Activated CD8-positive, alpha-beta memory T cell treated with anti-CD3 and anti-CD28 coated beads for 24 hours (primary cell): ENCODE results near the gene CAPN14.

Experiments
- DNase-seq: peaks from one replicate; pipeline ENCODE4 v3.0.0-alpha.2; 2020

The CAPN14 gene

DNA sequence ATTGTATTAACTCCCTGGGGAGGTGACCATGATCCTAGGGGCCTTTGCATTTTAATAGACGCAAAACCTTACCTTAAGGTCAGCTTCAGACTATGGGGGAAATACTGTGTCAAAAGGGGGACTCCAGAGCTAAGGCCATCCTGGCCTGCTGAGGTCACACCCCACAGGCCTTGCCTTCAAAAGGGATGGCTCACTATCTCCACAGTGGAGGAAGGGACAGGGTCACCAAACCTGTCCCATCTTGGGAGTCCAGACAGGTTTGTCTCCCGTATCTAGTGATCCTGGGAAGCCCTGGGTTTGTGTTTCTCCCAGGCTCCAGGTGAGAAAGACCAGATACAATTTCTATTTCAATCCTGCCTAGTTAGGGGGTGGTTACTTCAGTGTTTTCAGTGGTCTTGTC, 24.9 kb downstream of the CAPN14 start:
- DNase-seq: peak; percentile 19

DNA sequence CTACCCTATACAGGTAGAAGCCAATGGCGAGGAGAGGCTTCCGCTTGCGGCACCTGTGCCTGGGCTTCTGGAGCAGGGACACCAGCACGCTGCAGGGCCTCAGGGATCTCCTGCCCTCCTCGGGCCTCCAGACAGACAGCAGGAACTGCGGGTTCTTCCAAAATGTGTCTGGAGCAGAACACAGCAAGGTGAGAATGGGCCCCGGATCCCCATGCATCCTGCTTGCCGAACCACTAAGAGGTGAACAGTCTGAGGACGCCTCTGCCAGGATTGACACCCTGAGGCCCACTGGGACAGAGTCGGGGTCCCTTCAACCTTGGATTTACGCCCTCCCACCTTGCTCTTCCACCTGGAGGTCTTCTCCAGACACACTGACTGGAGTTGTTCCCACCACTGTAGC, 25.4 kb downstream of the CAPN14 start:
- DNase-seq: peak; percentile 33

DNA sequence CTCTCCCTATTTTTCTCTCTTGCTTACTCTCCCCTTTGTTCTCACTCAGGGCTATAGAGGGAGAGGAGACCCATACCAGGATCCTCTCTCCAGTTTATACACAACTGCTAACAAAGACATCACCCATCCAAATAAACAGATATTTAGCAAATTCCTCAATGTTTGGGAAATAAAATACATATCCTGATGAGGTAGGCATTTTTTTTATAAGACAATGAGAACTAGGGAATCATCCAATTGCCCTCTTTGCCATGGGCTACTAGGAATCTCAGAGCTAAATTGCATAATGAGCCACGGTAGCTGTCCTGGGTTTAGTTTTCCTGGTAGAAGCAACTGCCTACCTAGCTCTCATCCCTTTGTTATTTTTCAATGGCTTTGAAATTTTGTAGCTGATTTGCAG, 27.1 kb downstream of the CAPN14 start:
- DNase-seq: no peak

DNA sequence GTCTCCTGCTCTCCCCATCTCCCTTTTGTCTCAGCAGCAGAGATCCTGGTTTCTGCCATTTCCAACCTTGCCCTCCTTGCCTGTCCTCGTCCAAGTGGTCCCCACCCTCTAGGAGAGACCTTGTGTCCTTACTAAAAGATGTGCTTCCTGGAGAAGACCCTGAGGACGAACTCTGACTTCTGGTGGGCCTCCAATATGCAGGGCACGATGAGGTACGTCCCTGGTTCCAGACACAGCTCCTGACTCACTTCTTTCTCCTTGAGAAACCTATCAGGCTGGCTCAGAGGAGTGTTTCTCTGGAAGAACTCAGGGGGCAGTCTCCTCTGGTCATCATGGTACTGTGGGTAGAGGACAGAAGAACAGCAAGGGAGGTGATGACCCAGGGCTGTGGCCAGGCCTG, 28.2 kb downstream of the CAPN14 start:
- DNase-seq: peak; percentile 19

DNA sequence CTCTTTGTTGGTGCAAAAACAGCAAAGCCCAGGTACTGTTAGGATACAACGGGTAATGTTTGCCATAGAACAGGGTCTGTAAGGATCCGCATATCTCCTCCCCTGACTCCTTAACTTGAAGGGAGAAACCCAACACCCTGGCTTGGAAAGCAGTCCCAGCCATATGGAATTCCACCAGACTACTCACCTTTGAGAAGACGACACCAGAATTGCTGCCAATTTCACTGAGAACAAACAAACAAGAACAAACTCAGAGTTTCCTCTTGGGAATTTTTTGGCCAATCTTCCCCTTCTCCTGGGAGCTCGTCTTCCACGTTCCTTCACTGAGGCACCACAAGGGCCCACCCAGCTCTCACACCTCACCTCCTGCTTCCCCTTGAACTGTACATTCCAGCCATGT, 29.2 kb downstream of the CAPN14 start:
- no peak for DNase-seq

DNA sequence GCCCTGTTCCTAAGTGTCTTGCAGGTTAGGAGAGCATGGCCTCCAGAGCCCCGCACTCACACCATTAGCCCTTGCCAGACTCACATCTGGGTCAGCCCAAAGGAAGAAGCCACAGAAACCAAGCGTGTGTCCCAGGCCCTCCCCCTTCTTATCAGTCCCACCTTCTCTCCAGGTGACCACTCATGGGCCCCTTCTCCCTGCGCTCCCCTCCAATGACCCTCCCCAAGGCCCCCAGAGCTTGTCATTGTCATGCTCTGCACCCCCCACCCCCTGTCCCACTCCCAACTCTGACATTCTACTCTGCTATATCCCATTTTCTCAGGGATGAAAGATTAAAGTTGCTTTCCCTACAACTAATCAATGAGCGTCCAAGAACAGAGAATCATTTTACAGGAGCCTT, 30.1 kb downstream of the CAPN14 start:
- peak; percentile 7 for DNase-seq

DNA sequence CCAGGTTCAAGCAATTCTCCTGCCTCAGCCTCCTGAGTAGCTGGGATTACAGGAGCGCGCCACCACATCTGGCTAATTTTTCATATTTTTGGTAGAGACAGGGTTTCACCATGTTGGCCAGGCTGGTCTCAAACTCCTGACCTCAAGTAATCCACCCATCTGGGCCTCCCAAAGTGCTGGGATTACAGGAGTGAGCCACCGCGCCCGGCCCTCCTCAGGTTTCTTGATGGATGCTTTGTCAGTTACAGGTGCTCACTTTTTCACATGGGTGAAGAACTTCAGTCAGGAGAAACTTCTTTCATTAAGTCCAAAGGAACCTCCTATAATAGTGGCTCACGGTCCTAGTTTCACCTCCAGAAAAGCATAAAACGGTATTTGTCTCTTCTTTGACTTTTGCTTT, 33.3 kb downstream of the CAPN14 start:
- DNase-seq: peak; percentile 24

DNA sequence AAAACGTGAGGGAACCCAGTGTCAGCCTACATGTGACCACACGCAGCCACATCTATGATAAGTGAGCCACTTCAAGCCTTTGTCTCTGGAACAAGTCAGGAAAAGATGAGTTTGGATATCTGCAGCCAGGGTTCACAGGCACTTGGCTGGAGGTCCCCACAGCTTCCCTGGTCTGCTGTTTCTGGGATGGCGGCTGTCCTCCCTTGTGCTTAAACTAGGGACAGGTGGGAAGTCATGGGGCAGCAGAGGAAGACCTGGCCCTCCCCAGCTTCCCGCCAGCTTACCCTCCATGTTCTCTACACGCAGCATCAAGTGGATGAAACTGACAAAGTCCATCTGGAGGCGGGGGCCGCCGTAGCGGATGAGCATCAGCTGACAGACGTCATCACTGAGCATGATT, 40.6 kb downstream of the CAPN14 start:
- peak; percentile 35 for DNase-seq

DNA sequence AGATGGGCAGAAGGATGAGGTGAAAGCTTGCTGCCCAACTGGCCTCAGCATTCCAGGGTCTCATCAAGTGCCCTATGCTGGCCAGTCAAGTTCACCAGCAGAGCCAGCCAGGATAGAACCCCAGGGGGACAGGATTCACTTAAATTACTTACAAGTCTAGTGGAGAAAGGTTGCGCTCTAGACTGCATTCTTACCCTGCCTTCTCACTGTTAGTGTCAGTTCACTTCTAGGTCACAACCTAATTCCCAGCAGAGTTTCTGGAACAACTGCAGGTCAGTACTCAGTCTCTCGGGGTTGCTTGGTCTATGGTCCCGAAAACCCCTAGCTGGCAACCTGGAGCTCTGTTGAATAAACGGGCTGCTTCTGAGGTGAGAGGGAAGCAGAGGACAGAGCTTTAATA, 46.2 kb downstream of the CAPN14 start:
- peak; percentile 35 for DNase-seq

DNA sequence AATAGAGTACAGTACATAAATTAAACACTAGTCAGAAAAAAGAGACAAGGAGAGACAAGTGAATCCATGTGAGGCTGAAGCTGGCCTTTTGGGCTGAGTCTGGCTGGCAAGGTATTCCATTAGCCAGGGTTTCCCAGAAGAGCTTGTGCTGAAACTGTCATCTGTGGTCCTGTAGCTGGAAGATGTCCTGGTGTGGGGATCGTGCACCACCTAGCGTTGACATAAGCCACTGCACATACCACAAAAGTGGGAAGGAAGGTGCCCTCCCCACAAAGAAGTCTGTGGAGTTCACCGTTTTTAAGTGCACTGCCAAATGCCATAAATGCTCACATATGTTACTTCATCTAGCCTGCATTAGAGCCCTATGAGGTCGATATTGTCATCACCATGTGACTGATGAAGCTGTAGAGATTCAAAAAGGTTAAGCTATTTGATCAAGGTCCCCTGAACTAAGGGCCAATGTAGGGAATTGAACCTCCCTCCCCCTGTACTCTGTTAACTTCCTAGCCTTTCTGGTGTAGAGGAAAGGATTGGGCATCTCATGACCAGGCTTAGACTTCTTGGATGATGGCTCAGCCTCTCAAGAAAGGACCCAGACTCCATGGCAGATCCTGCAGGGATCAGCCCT, 47.1 kb downstream of the CAPN14 start:
- DNase-seq: peak; percentile 71

DNA sequence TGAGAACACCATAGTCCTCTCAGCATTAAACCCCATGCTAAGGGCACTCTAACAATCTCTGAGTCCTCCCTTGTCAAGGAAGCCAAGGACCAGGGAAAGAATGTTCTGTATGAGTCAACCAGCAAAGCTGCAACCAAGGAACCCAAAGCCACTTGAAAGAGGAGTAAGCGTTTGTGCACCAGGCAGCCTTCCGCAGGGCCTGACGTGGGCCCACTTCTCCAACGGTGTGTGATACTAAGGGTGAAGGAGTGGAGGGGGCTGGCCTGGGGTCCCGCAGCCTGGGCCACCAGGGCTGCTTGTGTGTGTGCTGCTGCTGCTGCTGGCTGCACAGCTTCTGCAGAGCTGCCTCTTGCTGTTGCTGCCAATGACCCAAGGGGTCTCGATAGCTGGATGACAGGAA, 49.0 kb downstream of the CAPN14 start:
- no peak for DNase-seq

DNA sequence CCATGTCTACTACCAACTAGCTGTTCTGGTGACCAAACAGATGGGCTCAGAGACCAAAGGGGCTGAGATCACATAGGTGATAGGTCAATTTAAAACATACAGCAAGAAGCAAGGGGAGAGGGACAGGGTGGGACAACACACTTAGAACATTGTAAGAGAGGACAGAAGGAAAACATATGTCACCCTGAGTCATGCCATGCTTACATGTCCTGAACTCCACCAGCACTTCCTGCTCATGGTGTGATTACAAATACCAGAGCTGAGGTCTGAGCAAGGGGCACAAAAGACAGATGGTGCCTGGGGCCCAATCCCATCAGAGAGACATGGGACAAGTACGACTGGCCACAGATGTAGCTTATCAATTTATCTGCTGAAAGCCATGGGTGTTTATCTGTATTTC, 50.4 kb downstream of the CAPN14 start:
- no peak for DNase-seq

DNA sequence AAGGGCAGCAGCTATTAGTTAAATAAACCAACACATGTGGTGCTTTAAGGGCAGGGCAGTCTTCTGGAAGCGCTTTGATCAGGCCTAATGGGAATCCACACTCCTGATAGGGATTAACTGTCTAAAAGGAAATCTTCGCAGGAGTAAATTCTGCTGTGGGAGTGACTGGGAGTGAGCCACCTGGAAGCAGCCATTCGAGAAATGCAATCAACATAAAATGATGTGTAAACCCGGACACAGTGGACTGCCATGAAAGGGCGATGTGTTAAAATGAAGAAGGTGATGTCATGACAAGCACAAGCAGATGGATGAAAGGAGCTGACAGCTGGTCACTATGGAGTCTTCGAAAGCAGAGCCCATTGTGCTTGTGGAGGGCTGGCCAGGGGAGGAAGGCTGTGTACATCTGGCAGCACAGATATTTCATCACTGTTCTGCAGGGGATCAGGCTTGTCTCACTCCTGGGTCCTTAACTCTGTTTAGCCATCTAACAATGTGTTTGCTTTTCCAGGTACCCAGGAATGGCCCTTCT, 54.2 kb downstream of the CAPN14 start:
- DNase-seq: no peak

DNA sequence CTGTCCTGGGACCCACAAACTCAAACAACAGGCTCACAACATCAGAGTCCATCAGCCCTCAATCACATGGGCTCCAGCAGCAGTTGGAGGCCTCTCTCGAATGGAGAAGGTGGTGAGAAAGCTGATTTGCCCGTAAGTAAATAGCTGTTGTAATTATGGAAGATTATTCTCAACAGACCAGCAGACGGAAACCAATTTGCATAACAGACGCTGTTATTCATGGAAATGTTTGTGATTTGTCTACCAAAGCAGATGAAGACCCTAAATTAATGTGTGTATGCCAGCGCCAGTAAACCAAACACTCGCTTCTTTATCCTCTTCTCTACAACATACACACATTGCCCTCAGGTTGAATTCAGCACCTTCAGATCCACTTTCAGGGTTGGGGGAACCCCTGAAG, 55.7 kb downstream of the CAPN14 start:
- DNase-seq: peak; percentile 11

DNA sequence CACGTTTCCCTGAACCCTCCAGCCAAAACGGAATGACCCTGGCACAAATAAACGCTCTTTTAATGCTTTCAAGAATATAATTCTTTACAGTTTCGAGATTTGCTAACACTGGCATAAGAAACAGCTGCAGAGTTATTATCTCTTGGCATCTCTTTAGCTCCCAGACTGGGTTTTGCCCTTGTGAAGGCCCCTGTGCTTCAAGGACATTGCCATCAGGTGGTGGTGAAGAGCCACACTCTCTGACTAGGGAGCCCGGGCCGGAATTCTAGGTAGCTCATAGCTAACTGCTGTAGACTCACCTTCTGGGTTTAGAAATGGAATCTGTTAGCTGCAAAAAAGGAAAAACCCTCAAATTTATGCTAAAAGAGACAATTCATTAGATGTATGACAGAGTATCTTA, 65.8 kb downstream of the CAPN14 start:
- DNase-seq: no peak

DNA sequence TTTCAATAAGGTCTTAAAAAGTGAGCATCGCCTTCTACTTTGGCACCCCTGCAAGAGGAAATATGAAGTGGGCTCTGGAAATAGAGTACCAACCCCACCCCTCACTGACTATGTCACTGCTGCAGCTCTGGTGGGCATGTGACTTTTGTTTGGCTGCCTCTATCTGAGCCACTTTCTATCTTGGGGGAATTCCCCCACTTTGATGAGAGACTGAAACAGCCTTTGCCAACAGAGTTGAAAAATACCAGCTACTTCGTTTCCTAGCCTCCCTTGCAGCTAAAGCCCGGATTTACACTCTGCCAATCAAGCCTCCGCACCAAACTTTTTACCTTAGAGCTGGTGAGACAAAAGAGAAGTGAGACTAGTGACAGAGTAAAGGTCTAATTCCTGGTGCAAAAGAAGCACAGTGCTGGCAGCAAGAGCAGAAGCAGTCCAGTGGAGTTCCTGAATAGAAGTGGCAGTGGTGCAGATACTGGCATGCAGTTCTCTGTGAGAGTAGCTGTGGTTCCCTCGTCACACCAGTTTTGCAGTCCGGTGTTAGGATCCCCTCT, 67.1 kb downstream of the CAPN14 start:
- no peak for DNase-seq

DNA sequence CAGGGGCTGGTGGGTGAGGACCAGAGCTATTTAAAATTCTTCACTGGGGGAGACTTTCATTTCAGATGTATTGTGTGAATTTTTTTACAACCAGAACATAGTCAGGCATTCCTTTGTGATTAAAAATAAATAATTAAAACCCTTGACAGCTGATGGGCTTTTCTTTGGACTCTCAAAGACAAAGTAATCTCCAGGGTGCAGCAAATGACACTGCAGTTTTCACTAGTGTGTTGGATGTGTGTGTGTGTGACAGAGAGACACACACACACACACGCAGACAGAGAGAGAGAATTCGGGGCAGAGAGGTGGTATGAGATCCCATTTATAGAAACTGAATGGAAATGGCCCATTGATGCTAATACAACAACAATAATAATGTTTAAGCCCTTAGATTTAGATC, 68.8 kb downstream of the CAPN14 start:
- DNase-seq: no peak

DNA sequence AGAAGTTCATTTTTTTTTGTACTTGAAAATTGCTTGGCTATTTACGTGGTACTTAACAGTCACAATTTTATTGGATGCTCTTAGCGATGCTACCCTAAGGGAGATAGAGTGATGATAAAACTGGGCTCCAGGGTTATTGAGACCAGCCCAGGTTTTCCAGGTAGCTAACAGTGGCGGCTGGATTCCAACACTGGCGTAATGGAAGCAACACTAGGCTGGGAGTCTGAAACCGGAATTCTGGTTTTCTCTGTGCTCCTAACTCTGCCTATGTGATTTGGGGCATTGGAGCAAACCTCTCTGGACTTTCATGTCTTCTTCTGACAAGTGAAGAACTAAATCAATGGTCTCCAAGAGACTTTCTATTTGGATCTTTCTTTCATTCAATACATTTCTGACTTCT, 69.7 kb downstream of the CAPN14 start:
- no peak for DNase-seq

DNA sequence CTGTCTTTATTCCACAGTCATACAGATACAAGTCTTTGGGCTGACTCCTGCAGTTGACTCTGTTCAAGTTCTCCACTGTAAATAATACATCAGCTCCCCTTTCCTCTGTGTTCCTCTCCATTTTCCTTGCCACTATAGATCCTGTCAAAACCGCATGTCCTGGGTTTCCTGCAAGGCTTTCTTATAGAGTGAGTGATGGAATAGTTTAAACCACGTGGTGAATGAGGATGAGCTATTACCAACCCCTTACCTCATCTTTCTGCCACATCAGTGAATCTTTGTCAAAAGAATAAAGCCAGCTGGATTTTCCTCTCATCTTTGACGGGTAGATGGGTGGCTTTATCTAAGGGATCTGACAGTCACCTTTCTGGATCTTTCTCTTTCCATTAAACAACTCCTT, 75.2 kb downstream of the CAPN14 start:
- no peak for DNase-seq

DNA sequence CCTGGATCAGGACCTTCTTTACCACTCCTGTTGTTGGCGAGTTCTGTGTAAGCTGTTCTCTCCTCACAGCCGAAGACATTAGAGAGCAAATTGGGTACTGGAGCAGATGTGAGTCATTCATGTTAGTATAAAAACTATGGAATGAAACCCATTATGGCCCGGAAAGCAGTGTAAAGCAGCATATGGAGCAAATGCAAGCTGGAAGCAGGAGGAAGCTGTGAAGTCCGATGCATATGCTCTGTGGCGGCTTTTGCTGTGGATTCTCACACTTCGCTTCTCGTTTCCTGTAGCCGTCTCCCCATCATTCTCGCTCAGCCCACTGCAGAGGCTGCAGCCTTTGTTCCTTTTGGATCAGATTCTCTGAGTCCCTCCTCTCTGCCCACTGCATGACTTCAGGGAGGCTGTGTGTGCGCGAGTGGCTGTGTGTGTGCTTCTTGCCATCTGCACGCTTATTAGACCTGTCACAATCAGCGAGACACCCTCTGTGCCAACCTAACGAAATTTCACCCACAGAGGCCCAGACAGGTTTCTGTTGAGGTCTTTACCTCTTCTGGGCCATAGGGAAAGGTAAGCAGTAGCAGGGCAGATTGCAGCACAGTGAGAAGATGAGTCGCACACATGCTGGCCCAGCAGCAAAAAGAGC, 75.8 kb downstream of the CAPN14 start:
- DNase-seq: no peak

DNA sequence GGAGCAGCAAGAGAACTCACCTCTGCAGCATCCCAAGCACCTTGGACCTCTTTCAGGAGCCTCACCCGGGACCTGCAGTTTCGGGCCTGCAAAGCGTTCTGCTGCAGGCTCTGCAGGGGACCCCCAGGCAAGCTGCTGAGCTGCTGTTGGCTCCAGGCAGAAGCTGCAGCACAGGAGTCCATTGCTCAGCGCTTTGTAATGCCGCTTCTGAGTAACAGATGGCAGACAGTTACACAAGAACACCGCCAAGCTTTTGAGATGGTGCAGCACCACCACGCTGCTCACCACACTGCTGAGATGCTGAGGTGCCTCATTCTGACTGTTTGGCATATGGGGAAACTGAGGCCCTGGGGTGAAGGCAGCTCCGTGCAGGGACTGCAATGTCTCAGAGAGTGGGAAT, 77.2 kb downstream of the CAPN14 start:
- DNase-seq: no peak

DNA sequence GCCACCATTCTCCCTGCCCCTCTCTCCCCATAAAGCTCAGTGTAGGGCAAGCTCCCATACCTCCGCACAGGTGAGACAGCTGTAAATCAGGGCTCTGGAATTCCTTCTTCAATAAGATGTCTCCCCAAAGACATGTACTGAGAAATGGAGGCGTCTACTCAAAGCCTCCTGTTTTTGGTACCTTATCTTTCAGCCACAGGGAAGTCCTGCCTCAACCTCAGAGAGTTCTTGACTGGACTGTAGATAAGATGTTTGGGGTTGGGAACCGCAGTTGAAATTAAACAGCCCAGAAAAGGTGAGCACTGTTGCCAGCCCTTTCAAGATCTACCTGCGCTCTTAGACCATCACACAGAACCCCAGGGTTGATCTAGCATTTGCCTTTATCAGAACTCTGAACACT, 77.6 kb downstream of the CAPN14 start:
- DNase-seq: no peak

DNA sequence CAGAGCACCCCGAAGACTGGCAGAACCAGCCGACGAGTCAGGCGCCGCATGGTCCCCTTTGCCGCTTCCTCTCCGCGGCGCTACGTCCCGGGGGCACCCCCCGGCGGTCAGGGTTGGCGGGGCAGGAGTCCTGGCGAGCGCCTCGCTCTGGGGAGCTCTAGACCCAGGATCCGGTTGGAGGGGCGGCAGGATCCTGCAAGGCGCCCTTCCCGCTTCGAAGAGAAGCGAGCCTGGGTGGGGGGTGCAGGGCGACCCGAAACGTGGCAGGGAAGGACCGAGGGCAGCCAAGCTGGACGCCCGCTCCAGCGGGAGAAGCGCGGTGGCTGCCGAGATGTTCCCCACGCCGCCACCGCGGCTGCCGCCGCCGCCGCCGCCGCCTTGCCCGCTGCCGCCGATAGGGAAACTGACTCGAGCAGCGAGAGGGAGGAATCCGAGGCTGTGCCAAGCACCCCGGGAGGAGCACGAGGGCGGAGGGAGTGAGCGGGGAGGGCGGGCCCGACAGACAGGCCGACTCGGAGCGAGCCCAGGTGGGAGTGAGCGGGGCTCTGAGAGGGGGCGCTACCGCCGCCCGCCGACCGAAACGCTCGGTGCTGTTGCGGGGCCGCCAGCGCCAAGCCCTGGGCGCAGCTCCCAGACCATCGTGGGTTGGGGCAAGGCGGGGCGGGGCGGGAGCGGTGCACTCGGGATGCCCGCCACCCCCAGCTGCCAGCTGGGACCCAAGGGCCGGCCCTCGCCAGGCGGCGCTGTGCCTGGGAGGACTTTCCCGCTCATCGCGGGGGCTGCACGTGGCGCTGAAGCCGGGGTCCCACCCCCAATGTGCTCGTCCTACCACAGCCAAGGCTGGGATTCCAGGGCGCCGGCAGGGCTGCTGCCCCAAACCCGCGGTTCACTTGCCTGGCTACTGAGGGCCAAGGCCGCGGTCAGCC, 79.0 kb downstream of the CAPN14 start, which contains the start of gene GALNT14:
TSS of gene GALNT14 (minus strand) at position 404 of the 926 bp plus-strand sequence. CDS start at position 50, 354 bp downstream.
- DNase-seq: peak; percentile 76
